ENCODE measurements around the gene PCNX2. TPM values are rescaled to one million over a fixed set of nuclear protein-coding genes. Genes with fewer than 3 reads are reported as not detected.

PCNX2 gene
- total RNA-seq, 1 experiment from 2014 or later = 15.0 TPM

DNA sequence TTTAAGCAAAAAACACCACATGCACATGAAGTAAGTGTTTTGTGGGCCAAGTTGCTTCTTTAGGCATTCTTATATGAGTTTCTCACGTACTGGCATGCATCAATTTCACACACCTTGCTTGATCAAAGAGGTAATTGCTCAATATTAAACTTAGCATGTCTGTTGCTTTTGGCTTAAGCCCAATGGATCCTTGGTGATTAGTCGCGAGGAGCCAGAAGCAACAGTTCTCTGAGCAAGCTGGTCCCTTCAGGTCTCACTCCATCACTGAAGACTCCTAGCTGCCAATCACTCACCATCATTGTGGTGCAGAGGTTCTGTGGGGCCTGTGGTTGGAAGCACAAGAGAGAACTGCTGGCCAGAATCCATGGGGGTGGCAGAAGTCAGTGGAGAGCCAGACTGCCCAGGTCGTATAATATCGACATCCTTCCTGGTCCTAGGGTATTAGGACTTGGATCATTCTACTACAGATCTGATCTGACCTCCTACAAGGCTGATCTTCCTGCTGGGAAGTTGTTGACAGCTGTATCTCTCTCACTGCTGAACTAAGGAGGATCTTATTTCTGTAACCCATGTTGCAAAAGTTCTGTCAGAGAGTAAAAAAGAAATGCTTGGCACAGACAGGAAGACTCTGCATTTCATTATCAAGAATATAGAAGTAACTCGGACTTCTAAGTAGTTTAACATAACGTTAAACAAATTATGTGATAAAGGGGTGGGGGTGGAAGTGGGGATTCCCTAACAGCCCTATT, 204.6 kb downstream of the PCNX2 start:
- no TSS peak for BruUV-seq (replicated peaks)
- DNase-seq = no peak
- intact Hi-C loops (cut with micrococcal nuclease; ENCODE audit: unreplicated experiment) = no loop called here

DNA sequence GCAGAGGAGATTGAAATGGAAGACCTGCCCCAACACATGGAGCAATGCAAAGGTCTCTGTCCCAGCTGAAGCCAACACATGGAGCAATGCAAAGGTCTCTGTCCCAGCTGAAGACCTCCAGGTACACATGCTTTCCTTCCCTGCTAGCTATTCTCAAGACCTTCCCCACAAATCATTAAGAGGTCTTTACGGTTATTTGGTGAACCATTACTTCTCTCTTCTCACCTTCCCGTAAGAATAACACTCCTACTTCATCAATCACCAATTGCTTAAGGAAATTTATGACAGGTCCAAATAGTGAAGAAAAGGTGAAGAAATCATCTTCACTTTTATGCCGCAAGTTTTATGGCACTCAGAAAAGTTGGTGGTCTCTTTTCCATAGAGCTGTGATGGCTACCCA, 206.3 kb downstream of the PCNX2 start:
- no TSS peak for BruUV-seq (replicated peaks)
- no peak for DNase-seq
- intact Hi-C loops (cut with micrococcal nuclease; ENCODE audit: unreplicated experiment) = no loop called here
- no peak overlapping the region for H3K27ac Mint-ChIP-seq (ENCODE audit: unreplicated experiment)
- H3K27me3 Mint-ChIP-seq (ENCODE audit: insufficient read depth, unreplicated experiment) = no peaks in the 10 kb centered on the region
- no peak overlapping the region for H3K4me3 Mint-ChIP-seq (ENCODE audit: unreplicated experiment)
- no peaks in the 10 kb centered on the region for H3K9me3 Mint-ChIP-seq (ENCODE audit: unreplicated experiment)
- Histone ChIP-seq H3K9me3 (no peaks in the 10 kb centered on the region), H3K4me3 (ENCODE audit: low read depth, low read length) (no peak overlapping the region), H3K27me3 (replicated peaks; ENCODE audit: control insufficient read depth, insufficient read depth, low read length) (no peaks in the 10 kb centered on the region), H3K4me1 (no peaks in the 10 kb centered on the region), H3K36me3 (ENCODE audit: control insufficient read depth, insufficient read depth, low read length) (no peaks in the 10 kb centered on the region)
- POLR2A ChIA-PET = no interaction called here
- H3K4me1 Mint-ChIP-seq (ENCODE audit: low read depth, unreplicated experiment) = no peaks in the 10 kb centered on the region
- no peaks in the 10 kb centered on the region for H3K36me3 Mint-ChIP-seq (ENCODE audit: insufficient read depth, unreplicated experiment)
- no peak for TF ChIP-seq CTCF (IDR thresholded peaks at IDR 0.05; ENCODE audit: insufficient read depth in 1 of 2, low read depth in 1 of 2, low read length in 1 of 2, severe bottlenecking in 1 of 2, unreplicated experiment in 1 of 2)
- CTCF ChIA-PET = no interaction called here

More for the DNA sequence above, 204.6 kb downstream of the PCNX2 start:
- H3K27me3 ChIP-seq (replicated peaks; ENCODE audit: control insufficient read depth, insufficient read depth, low read length) = no peaks in the 10 kb centered on the region
- H3K36me3 ChIP-seq (ENCODE audit: control insufficient read depth, insufficient read depth, low read length) = no peaks in the 10 kb centered on the region
- Mint-ChIP-seq H3K4me1 (ENCODE audit: low read depth, unreplicated experiment) (no peaks in the 10 kb centered on the region), H3K27me3 (ENCODE audit: insufficient read depth, unreplicated experiment) (no peaks in the 10 kb centered on the region), H3K4me3 (ENCODE audit: unreplicated experiment) (no peak overlapping the region), H3K36me3 (ENCODE audit: insufficient read depth, unreplicated experiment) (no peaks in the 10 kb centered on the region), H3K27ac (ENCODE audit: unreplicated experiment) (no peak overlapping the region), H3K9me3 (ENCODE audit: unreplicated experiment) (no peaks in the 10 kb centered on the region)
- no peaks in the 10 kb centered on the region for H3K4me1 ChIP-seq
- ChIA-PET POLR2A (no interaction called here), CTCF (no interaction called here)
- no peaks in the 10 kb centered on the region for H3K9me3 ChIP-seq
- no peak overlapping the region for H3K4me3 ChIP-seq (ENCODE audit: low read depth, low read length)
- TF ChIP-seq CTCF (IDR thresholded peaks at IDR 0.05; ENCODE audit: insufficient read depth in 1 of 2, low read depth in 1 of 2, low read length in 1 of 2, severe bottlenecking in 1 of 2, unreplicated experiment in 1 of 2) = no peak

- ChIA-PET POLR2A (no interaction called here), CTCF (interaction anchor here (0.6 kb wide), 1 partner anchor 461 kb away, joined by 3 read pairs; no protein-coding TSS in a partner anchor)
- BruUV-seq (replicated peaks) = no TSS peak
- no peaks in the 10 kb centered on the region for H3K4me1 Mint-ChIP-seq (ENCODE audit: low read depth, unreplicated experiment)
- no peaks in the 10 kb centered on the region for H3K9me3 Mint-ChIP-seq (ENCODE audit: unreplicated experiment)
- no peaks in the 10 kb centered on the region for H3K36me3 Mint-ChIP-seq (ENCODE audit: insufficient read depth, unreplicated experiment)
- Histone ChIP-seq H3K9me3 (no peaks in the 10 kb centered on the region), H3K36me3 (ENCODE audit: control insufficient read depth, insufficient read depth, low read length) (no peaks in the 10 kb centered on the region), H3K4me1 (no peaks in the 10 kb centered on the region), H3K27me3 (replicated peaks; ENCODE audit: control insufficient read depth, insufficient read depth, low read length) (no peaks in the 10 kb centered on the region), H3K4me3 (ENCODE audit: low read depth, low read length) (no peak overlapping the region)
- no peak for TF ChIP-seq CTCF (IDR thresholded peaks at IDR 0.05; ENCODE audit: insufficient read depth in 1 of 2, low read depth in 1 of 2, low read length in 1 of 2, severe bottlenecking in 1 of 2, unreplicated experiment in 1 of 2)
- DNase-seq = no peak
- no peak overlapping the region for H3K27ac Mint-ChIP-seq (ENCODE audit: unreplicated experiment)
- H3K4me3 Mint-ChIP-seq (ENCODE audit: unreplicated experiment) = no peak overlapping the region
- H3K27me3 Mint-ChIP-seq (ENCODE audit: insufficient read depth, unreplicated experiment) = no peaks in the 10 kb centered on the region
- intact Hi-C loops (cut with micrococcal nuclease; ENCODE audit: unreplicated experiment) = no loop called here
These were observed 206.9 kb downstream of the PCNX2 start for GRCh38 chr1:233088613-233089012.
